HG03175 (cell line): ENCODE results near the gene CACNA1S.

ENCODE experiments used
- ATAC-seq: cut with Tn5 transposase; IDR thresholded peaks from one replicate; pipeline ENCODE4 v1.9.1; 2021; ENCODE audit warnings: mild to moderate bottlenecking, moderate library complexity; ENCODE audit not compliant: unreplicated experiment

The CACNA1S gene

GRCh38 chr1:201140235-201140940 lies 28.2 kb upstream of the CACNA1S start:
- no peak for ATAC-seq

GRCh38 chr1:201139756-201140155 lies 27.5 kb upstream of the CACNA1S start:
- ATAC-seq, result no peak

GRCh38 chr1:201139306-201139705 lies 27.1 kb upstream of the CACNA1S start:
- no peak for ATAC-seq

GRCh38 chr1:201138311-201138840 lies 26.1 kb upstream of the CACNA1S start:
- ATAC-seq, result no peak

DNA sequence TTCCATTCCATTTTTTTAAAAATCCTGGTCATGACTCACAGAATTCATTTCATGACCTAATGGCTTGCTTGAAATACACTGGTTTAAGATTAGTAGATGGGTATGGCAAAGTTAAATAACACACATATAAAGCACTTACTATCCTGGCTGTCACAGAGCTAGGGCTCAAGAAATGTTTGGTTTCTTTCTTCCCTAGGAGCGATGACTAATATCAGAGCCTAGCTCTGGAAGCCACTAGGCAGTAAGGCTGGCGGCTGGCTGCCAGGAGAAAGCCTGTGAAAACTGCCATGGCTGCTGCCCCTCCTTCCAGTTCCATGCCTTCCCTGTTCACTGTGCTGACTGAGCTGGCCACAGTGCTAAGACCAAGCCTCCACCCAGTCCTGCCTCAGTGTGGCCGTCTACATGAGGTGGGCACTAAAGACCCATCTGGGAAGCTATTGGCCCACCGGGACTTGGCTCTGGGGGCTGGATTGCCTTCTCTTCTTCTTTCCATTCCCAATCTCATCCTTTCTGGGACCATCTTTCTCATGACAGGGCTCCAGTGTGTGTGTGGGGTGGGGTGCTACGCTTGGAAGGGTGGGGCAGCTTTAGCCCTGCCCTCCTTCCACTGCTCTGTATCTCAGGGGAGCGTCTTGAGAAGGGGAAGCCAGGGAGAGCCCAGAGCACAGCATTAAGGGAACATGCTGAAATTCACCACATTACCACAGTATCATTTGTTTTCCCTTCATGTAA lies 25.5 kb upstream of the CACNA1S start:
- no peak for ATAC-seq

DNA sequence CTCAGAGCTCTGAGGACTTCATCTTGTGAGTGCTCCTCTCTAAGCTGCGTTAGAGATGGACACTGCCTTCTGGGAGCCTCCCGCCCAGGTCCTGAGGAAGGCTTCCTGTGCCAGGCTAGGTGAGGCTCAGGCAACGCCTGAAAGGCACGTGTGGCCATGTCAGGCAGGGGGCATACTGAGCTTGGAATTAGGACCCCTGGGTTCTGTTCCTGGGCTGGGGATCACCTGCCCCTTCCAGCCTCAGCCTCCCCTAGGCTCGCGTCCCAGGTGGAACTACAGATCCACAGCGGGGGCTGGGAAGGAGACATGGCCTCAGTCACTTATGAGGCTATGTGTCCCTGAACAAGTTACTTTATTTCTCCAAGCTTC lies 24.8 kb upstream of the CACNA1S start:
- no peak for ATAC-seq

DNA sequence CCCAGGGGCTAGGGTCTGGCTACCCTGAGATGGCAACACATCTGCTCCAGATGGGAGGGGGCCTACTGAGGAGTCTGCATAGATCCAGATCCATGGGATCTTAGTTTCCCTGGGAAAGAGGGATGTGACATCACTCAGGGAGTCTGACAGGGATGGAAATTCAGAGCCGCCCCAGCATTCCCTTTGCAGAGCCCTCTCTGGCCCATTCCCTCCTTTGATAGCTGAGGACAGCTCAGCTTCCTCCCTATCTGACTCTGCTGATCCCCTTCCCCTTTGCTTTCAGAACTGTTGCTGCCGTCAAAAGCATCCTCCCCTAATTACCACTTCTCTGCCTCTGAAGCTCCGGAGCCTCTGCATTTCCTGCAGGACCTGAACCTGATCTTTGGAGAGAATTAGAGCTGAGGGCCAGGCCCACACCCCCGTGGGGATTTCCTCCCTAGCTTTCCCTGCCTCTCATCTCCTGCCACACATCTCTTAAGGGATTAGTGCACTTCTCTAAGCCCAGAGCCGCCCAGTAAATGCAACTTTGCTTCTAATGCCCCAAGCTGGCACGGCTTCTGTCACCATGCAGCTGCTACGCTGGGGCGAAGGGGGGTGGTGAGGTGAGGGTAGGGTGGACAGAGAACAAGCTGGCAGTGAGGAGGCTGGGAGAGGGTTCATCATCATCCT lies 24.3 kb upstream of the CACNA1S start:
- no peak for ATAC-seq

DNA sequence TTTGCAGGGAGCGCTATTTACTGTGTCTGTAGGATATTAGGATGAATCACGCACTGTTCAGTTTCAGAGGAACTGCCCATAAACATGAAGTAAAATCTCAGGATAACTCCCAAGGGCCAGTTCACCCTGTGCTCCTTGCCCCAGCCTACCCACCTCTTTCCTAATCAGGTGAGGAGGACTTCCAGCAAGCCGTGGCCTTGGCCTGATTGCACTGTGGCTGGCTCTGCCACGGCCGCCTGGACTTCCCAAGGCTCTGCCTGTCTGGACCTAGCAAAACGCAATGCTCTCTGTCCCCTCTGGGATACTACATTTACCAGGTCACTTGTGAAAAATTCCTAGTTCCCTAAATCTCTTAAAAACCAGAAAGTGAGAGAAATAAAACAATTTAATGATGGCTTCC lies 22.2 kb upstream of the CACNA1S start:
- no peak for ATAC-seq

DNA sequence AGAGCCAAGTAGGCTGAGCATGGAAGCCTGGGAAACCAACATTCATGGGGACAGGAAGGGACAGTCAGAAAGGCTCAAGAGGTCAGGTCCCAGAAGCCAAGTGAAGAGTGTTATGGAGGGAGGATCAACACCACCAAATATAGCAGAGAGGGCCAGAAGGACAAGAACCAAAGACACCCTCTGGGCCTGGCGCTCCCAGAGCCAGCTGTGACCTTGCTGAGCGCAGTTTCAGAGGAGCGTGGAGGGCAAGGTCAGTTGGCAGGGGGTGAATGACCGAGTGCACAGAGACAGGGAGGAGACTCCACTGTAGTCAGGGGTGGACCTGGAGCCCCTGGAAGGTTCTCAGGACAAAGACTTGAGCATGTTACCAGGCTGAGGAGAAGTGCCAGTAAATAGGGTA lies 19.2 kb upstream of the CACNA1S start:
- no peak for ATAC-seq

GRCh38 chr1:201128962-201129361 lies 16.7 kb upstream of the CACNA1S start:
- no peak for ATAC-seq

DNA sequence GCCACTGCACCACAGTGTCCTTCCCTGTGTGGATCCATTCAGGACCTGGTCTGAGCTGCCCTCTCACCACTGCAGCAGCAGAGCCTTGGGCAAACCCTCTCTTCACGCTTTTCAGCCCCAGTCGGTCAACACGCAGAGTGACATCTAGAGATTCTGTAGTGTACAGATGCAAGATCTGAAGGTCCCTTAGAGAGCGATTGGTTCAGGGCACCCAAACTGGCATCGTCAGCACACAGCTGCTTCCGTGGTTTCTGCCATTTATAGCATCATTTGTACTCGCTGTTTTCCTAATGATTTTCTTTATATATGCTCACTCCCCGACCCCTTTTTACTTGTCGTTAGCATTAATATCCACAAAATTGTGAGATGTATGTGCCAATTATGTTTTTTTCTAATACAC lies 16.2 kb upstream of the CACNA1S start:
- ATAC-seq, result no peak

DNA sequence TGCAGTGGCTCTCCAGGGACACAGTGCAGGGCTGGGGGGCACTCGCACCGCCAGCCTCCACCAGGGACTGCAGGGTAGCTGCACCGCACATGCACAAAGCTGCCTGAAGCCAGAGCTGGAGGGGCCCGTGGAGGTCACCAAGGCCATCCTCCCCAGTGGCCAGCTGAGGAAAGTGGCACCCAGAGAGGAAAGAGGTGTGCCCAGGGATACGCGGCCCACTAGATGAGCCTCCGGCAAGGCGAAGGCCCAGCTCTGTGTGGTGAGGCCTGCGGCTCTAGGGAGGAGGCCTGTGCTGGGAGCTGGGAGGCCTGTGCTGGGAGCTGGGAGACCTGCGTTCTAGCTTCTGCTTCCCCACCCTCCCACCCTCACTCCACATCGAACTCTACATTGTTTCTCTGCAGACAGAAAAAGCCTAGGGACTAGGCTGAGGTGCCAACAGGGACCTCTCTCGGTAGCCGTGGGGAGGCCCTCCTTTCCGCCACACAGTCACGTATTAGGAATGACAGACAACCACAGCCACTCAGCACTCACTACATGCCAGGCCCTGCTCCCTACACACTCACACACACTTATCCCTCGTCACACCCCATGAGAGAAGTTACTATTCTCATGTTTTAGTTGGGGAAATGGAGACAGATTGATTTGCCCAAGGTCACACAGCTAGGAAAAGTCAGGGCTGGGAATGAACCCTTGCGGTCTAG lies 15.7 kb upstream of the CACNA1S start:
- ATAC-seq, result no peak

DNA sequence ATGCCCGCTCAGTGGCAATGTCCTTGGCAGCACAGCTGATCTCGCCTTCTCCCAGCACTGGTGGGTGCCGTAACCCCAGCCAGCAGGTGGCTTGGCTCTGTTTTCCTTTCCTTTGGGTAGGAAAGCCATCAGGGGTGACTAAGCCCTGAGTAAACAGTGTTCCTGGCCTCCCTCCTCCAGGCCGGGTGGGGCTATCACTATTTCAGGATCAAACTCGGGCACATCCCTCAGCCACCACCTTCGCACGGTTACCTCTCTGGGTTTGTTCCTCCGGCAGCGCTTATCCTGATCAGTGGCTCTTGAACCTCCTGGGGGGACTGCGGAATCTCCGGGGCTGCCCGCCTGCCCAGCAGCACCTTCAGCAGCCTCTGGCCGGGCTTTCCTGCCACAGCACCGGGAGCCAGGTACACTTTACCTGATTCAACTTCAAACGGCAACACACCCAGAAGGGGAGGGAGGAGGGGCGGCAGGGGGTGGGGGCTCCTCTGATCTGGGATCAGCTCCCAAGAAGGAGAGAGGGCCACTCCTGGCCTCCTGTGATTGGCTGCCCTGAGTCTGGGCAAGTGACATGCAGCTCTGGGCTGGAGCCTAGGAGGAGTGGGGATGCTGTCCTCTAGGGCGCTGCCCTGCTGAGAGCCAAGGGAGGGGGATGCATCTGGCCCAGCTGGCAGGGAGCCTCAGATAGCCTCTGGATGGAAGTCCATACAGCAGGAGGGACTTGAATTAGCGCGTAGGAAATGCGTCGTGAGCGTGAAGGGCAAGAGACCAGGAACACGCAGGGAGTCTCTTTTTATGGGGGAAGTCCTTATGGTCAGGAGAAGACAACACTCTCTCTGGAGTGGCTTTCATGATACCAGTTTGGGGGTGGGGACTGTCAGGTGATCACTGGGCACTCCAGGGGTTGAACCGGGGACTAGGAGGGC lies 14.9 kb upstream of the CACNA1S start, which contains the start of gene ASCL5:
ASCL5 (minus strand) TSS at position 353 of the 923 bp plus-strand sequence. CDS start 11,812 bp downstream, outside the sequence.
- ATAC-seq, result no peak

GRCh38 chr1:201126463-201126831 lies 14.2 kb upstream of the CACNA1S start:
- ATAC-seq, result no peak

DNA sequence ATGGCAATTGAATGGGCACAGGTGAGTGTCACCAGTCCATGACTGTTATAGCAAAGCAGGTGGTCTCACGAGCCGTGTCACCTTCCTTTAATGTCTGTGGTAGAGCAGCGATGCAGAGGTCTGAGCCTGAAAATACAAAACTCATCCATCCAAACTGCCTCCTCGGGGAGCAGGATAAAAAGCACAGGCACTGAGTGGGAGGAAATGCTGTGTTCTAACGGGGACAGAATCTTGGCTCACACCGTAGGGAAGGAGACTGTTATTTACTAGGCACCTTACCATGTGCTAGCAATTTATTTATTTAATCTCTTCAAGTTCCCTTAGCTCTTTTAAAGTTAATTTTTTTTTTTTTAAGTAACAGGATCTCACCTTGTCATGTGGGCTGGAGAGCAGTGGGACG lies 13.6 kb upstream of the CACNA1S start:
- ATAC-seq, result no peak

GRCh38 chr1:201125019-201125418 lies 12.8 kb upstream of the CACNA1S start:
- ATAC-seq, result no peak

DNA sequence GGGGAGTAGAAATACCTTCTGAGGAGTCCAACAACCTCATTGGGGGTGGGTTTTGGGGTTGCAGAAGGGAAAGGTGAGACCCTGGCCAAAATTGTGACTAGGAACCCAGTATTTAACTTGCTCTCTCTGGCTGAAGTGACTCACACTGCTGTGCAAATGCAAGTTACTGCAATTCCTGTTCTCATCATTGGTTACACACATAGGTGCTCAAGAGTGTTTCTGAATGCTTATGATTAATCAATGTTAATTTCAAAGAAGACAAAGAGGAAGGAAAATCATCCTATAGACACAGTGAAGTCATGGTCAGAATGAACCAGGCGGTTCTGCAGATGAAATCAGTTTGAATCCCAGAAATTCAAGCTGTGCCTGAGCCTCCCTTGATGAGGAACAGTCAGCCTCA lies 11.6 kb upstream of the CACNA1S start:
- ATAC-seq, result no peak

- no peak for ATAC-seq
Observed at GRCh38 chr1:201122321-201122957, 10.2 kb upstream of the CACNA1S start.
